ENCODE data around the gene ATG4C. TPM values are rescaled to one million over a fixed set of nuclear protein-coding genes. Genes with fewer than 3 reads are reported as not detected.

The ATG4C gene
- total RNA-seq, 2 donors from 2014 or later: 23.8 to 32.8 TPM

- Histone ChIP-seq H3K27me3 (ENCODE audit: control insufficient read depth, insufficient read depth, low read length, poor library complexity, severe bottlenecking) (no peaks in the 10 kb centered on the region), H3K27ac (ENCODE audit: low read depth, low read length) (no peak overlapping the region), H3K36me3 (ENCODE audit: control insufficient read depth, insufficient read depth, low read length) (no peaks in the 10 kb centered on the region), H3K9me3 (ENCODE audit: control insufficient read depth, low read length) (no peaks in the 10 kb centered on the region), H3K9ac (ENCODE audit: extremely low read depth, low read length, poor library complexity, severe bottlenecking) (no peak overlapping the region), H3K4me1 (ENCODE audit: control insufficient read depth, insufficient read depth, low read length) (no peaks in the 10 kb centered on the region), H3K4me3 (ENCODE audit: low read length) (no peak overlapping the region)
- Mint-ChIP-seq H3K9me3 (no peaks in the 10 kb centered on the region), H3K4me3 (no peak overlapping the region), H3K27ac (no peak overlapping the region), H3K27me3 (ENCODE audit: insufficient read depth) (no peaks in the 10 kb centered on the region), H3K4me1 (peaks cover 3% of the 10 kb centered on the region), H3K36me3 (ENCODE audit: low read depth) (peaks cover 24% of the 10 kb centered on the region)
- WGBS, 2 experiments (ENCODE audit: insufficient coverage in 1 of 2, insufficient read length in 1 of 2): 94 to 97% methylated on average over 3 of the region's 3 CpGs
- DNase-seq: no peak
- TF ChIP-seq, protein P1, sequence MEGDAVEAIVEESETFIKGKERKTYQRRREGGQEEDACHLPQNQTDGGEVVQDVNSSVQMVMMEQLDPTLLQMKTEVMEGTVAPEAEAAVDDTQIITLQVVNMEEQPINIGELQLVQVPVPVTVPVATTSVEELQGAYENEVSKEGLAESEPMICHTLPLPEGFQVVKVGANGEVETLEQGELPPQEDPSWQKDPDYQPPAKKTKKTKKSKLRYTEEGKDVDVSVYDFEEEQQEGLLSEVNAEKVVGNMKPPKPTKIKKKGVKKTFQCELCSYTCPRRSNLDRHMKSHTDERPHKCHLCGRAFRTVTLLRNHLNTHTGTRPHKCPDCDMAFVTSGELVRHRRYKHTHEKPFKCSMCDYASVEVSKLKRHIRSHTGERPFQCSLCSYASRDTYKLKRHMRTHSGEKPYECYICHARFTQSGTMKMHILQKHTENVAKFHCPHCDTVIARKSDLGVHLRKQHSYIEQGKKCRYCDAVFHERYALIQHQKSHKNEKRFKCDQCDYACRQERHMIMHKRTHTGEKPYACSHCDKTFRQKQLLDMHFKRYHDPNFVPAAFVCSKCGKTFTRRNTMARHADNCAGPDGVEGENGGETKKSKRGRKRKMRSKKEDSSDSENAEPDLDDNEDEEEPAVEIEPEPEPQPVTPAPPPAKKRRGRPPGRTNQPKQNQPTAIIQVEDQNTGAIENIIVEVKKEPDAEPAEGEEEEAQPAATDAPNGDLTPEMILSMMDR (conservative IDR thresholded peaks at IDR 0.05): no peak
Observed at GRCh38 chr1:62800825-62801306, 16.9 kb downstream of the ATG4C start.

- 80 to 95% methylated on average over 1 to 3 of the region's 3 CpGs for WGBS, 2 experiments (ENCODE audit: insufficient coverage in 1 of 2, insufficient read length in 1 of 2)
- TF ChIP-seq, protein P1 (conservative IDR thresholded peaks at IDR 0.05): no peak
- Histone ChIP-seq H3K4me3 (ENCODE audit: low read length) (no peak overlapping the region), H3K9ac (ENCODE audit: extremely low read depth, low read length, poor library complexity, severe bottlenecking) (no peak overlapping the region), H3K36me3 (ENCODE audit: control insufficient read depth, insufficient read depth, low read length) (peaks cover 31% of the 10 kb centered on the region), H3K9me3 (ENCODE audit: control insufficient read depth, low read length) (peaks cover 16% of the 10 kb centered on the region), H3K27me3 (ENCODE audit: control insufficient read depth, insufficient read depth, low read length, poor library complexity, severe bottlenecking) (no peaks in the 10 kb centered on the region), H3K27ac (ENCODE audit: low read depth, low read length) (no peak overlapping the region), H3K4me1 (ENCODE audit: control insufficient read depth, insufficient read depth, low read length) (peaks cover 7% of the 10 kb centered on the region)
- Mint-ChIP-seq H3K4me1 (peaks cover 20% of the 10 kb centered on the region), H3K4me3 (no peak overlapping the region), H3K9me3 (peaks cover 33% of the 10 kb centered on the region), H3K27ac (no peak overlapping the region), H3K36me3 (ENCODE audit: low read depth) (peaks cover 63% of the 10 kb centered on the region), H3K27me3 (ENCODE audit: insufficient read depth) (no peaks in the 10 kb centered on the region)
- no peak for DNase-seq
Observed at GRCh38 chr1:62809788-62810187, 25.9 kb downstream of the ATG4C start.

- Histone ChIP-seq H3K27me3 (ENCODE audit: control insufficient read depth, insufficient read depth, low read length, poor library complexity, severe bottlenecking) (no peaks in the 10 kb centered on the region), H3K4me1 (ENCODE audit: control insufficient read depth, insufficient read depth, low read length) (peaks cover 7% of the 10 kb centered on the region), H3K36me3 (ENCODE audit: control insufficient read depth, insufficient read depth, low read length) (peaks cover 31% of the 10 kb centered on the region), H3K9ac (ENCODE audit: extremely low read depth, low read length, poor library complexity, severe bottlenecking) (no peak overlapping the region), H3K27ac (ENCODE audit: low read depth, low read length) (no peak overlapping the region), H3K9me3 (ENCODE audit: control insufficient read depth, low read length) (peaks cover 16% of the 10 kb centered on the region), H3K4me3 (ENCODE audit: low read length) (no peak overlapping the region)
- TF ChIP-seq, protein P1 (conservative IDR thresholded peaks at IDR 0.05): no peak
- WGBS, 2 experiments (ENCODE audit: insufficient coverage in 1 of 2, insufficient read length in 1 of 2): 96 to 98% methylated on average over 4 to 6 of the region's 6 CpGs
- H3K9me3 Mint-ChIP-seq: peaks cover 33% of the 10 kb centered on the region
- DNase-seq: no peak
- peaks cover 19% of the 10 kb centered on the region for H3K4me1 Mint-ChIP-seq
- no peak overlapping the region for H3K4me3 Mint-ChIP-seq
- H3K27ac Mint-ChIP-seq: no peak overlapping the region
- H3K27me3 Mint-ChIP-seq (ENCODE audit: insufficient read depth): no peaks in the 10 kb centered on the region
- H3K36me3 Mint-ChIP-seq (ENCODE audit: low read depth): peaks cover 67% of the 10 kb centered on the region
Observed at GRCh38 chr1:62810420-62811274, 26.7 kb downstream of the ATG4C start.

All from endodermal cell (in vitro differentiated cells).